ENCODE data around the gene TRIM65.

TRIM65 gene

GRCh38 chr17:75876190-75876937 lies 20.4 kb downstream of the TRIM65 start:
- H3K9me3 ChIP-seq (ENCODE audit: insufficient read depth, low read length), result no peaks in the 10 kb centered on the region
- H3K27me3 ChIP-seq (ENCODE audit: low read length), result no peaks in the 10 kb centered on the region
- no peak overlapping the region for H3K4me3 ChIP-seq (ENCODE audit: insufficient read depth, low read length, poor library complexity, severe bottlenecking)
- peak overlapping the region; percentile 30 for H3K4me2 ChIP-seq (ENCODE audit: low read depth, low read length, poor library complexity, severe bottlenecking)
- no peak overlapping the region for H3K27ac ChIP-seq (ENCODE audit: low read depth, low read length)
- H3F3A ChIP-seq (ENCODE audit: insufficient read depth), result no peaks in the 10 kb centered on the region
- peak overlapping the region; percentile 40; the same call in 1 of the 2 replicates for H3K9ac ChIP-seq (ENCODE audit: low read length)
- no peaks in the 10 kb centered on the region for H3K36me3 ChIP-seq (ENCODE audit: low read length)
- no peaks in the 10 kb centered on the region for H3K79me2 ChIP-seq (ENCODE audit: insufficient read depth, low read length)
- peak overlapping the region; percentile 72 for H2AFZ ChIP-seq (ENCODE audit: low read depth, low read length, severe bottlenecking)
- H3K9me2 ChIP-seq (replicated peaks; ENCODE audit: insufficient read depth, low read length), result no peaks in the 10 kb centered on the region
- H4K20me1 ChIP-seq (ENCODE audit: low read depth, low read length), result no peaks in the 10 kb centered on the region
- TF ChIP-seq CTCF (IDR thresholded peaks at IDR 0.05; ENCODE audit: insufficient read depth, low read length, poor library complexity, severe bottlenecking), result peak; percentile 13
- no peak for TF ChIP-seq EZH2phosphoT487 (conservative IDR thresholded peaks at IDR 0.05; ENCODE audit: low read length)

DNA sequence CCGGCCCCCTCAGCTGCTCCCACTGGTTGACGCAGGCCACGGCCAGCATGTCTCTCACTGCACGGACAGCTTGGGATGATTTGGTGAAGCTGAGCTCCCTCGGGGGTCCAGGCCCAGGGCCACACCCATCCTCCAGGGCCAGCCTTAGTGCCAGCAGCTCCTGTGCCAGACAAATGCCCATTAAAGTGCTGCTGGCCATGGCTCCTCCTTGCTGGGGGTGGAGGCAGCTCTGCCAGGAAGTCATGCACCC lies 20.9 kb downstream of the TRIM65 start:
- Histone ChIP-seq H3K9me2 (replicated peaks; ENCODE audit: insufficient read depth, low read length) (no peaks in the 10 kb centered on the region), H3K4me2 (ENCODE audit: low read depth, low read length, poor library complexity, severe bottlenecking) (peak overlapping the region; percentile 30), H2AFZ (ENCODE audit: low read depth, low read length, severe bottlenecking) (peak overlapping the region; percentile 72), H3K36me3 (ENCODE audit: low read length) (no peaks in the 10 kb centered on the region), H3K79me2 (ENCODE audit: insufficient read depth, low read length) (no peaks in the 10 kb centered on the region), H4K20me1 (ENCODE audit: low read depth, low read length) (no peaks in the 10 kb centered on the region), H3K27ac (ENCODE audit: low read depth, low read length) (no peak overlapping the region), H3K27me3 (ENCODE audit: low read length) (no peaks in the 10 kb centered on the region), H3K9ac (ENCODE audit: low read length) (peak overlapping the region; percentile 40; the same call in 1 of the 2 replicates), H3F3A (ENCODE audit: insufficient read depth) (no peaks in the 10 kb centered on the region), H3K9me3 (ENCODE audit: insufficient read depth, low read length) (no peaks in the 10 kb centered on the region), H3K4me3 (ENCODE audit: insufficient read depth, low read length, poor library complexity, severe bottlenecking) (no peak overlapping the region)
- TF ChIP-seq CTCF (IDR thresholded peaks at IDR 0.05; ENCODE audit: insufficient read depth, low read length, poor library complexity, severe bottlenecking) (no peak), EZH2phosphoT487 (conservative IDR thresholded peaks at IDR 0.05; ENCODE audit: low read length) (no peak)

GRCh38 chr17:75875182-75875939 lies 21.4 kb downstream of the TRIM65 start:
- H3K79me2 ChIP-seq (ENCODE audit: insufficient read depth, low read length), result no peaks in the 10 kb centered on the region
- H4K20me1 ChIP-seq (ENCODE audit: low read depth, low read length), result no peaks in the 10 kb centered on the region
- H3K27me3 ChIP-seq (ENCODE audit: low read length), result no peaks in the 10 kb centered on the region
- H3K27ac ChIP-seq (ENCODE audit: low read depth, low read length), result no peak overlapping the region
- TF ChIP-seq EZH2phosphoT487 (conservative IDR thresholded peaks at IDR 0.05; ENCODE audit: low read length) (no peak), CTCF (IDR thresholded peaks at IDR 0.05; ENCODE audit: insufficient read depth, low read length, poor library complexity, severe bottlenecking) (no peak)
- H3K4me2 ChIP-seq (ENCODE audit: low read depth, low read length, poor library complexity, severe bottlenecking), result peak overlapping the region; percentile 30
- no peak overlapping the region for H3K4me3 ChIP-seq (ENCODE audit: insufficient read depth, low read length, poor library complexity, severe bottlenecking)
- no peaks in the 10 kb centered on the region for H3F3A ChIP-seq (ENCODE audit: insufficient read depth)
- no peaks in the 10 kb centered on the region for H3K9me3 ChIP-seq (ENCODE audit: insufficient read depth, low read length)
- H2AFZ ChIP-seq (ENCODE audit: low read depth, low read length, severe bottlenecking), result peak overlapping the region; percentile 72
- H3K36me3 ChIP-seq (ENCODE audit: low read length), result no peaks in the 10 kb centered on the region
- H3K9me2 ChIP-seq (replicated peaks; ENCODE audit: insufficient read depth, low read length), result no peaks in the 10 kb centered on the region
- peak overlapping the region; percentile 40; the same call in 1 of the 2 replicates for H3K9ac ChIP-seq (ENCODE audit: low read length)
